GM18868 (cell line): Measurements from ENCODE around the gene SLC25A26.
"Not testable (repeated sequence)": the region's sequence is repeated elsewhere in the genome, so short reads cannot be mapped to it uniquely, and the experiment has no call there.

Experiments used
- ATAC-seq: cut with Tn5 transposase; IDR thresholded peaks from one replicate; pipeline ENCODE4 v1.9.1; 2021; ENCODE audit warnings: mild to moderate bottlenecking, moderate library complexity; ENCODE audit not compliant: unreplicated experiment

The SLC25A26 gene

GRCh38 chr3:66406163-66406562 is 185.4 kb downstream of the SLC25A26 start:
- no peak for ATAC-seq

DNA sequence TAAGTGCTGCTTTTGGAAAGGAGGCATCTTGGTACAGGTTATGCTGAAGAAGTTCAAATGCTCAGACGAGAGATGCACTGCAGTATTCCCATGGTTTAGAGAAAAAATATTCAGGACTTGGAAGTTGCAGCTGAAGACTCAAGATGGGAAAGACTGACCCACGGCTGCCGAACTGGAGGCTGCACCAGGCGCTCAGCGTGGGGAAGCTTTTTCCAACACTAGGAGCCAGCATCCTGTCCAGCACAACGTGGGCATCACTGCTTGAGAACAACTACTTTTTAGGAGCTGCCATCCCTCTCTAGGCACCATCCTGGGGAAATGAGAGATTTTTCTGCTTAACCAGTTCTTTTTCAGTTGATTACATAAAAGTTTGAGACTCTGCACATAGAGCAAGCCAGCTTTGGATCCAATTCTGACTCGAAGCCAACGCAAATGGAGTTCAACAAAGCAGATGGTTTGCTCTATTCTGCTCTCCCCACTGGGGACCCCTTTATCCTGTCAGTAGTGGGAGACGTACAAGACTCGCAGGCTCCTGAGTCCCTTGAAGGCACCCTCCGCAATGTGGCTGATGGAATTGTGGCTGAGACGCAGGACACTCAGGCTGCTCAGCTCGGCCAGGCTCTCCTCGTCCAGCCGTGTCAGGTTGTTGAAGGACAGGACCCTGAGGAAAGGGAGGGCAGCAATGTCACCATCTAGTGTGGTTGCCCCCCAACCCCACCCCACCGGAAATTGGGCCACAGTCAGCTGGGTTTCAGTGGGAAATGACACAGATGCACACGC is 186.2 kb downstream of the SLC25A26 start:
- ATAC-seq: no peak

DNA sequence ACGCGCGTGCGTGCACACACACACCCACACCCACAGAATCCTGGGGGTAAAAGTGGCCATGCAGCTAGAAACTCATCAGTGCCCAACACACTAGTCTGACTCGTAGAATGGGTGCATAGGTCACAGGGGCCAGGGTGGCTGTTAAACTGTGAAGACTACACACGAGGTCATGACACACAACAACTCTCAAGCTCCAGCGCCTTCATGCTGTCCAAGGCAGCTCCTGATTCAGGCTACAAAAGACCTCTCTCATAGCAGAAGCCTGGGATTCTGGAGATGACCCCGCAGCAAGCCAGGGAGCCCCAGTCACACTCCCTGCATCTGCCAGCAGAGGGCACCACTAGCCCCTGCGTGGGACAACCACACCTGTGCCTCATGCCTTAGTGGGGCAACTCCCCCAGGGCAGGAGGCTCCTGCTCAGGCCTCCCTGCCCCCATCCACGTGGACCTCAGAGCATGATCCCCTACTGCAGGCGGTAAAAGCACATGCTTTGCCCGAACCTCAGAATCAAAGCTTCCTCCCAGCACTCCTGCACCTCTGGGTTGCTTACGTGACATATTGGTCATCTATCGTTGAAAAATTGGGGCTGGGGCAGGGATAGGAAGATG is 186.9 kb downstream of the SLC25A26 start:
- peak; percentile 88 for ATAC-seq

GRCh38 chr3:66409771-66410754 is 189.3 kb downstream of the SLC25A26 start:
- ATAC-seq: no peak

DNA sequence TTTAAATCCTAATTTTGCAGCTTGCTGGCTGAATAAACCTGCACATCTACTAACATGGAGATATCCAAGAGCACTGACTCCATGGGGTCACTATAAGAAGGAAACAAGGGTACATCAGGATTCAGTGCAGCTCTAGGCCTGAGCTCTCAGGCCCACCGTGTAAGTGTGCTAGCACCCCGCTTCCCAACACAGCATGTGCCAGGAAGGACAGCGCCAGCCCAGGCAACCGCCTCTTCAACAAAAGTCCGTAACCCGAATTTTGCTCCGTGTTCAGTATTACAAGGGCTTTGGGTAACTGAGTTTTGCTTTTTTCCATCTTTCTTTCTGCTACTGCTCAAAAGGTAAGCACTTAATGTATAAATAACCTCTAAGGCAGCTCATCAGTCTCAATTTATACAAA is 190.2 kb downstream of the SLC25A26 start:
- ATAC-seq: no peak

DNA sequence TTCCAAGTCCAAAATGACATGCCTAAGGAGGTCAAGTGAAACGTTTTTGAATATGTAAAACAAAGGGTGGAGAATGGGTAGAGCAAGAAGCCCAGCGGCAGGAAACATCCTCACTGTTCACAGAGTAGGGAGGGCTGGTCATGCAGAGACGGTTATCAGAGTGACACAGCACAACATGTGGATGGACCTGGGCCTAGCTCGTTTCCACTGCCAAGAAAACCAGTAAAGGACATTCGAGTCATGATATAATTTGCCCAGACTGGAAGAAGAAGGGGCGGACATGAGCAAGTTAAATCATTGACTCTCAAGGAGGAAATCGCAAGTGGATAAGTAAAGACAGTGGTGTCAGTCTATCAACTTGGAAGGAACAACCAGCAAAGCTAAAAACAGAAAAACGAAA is 190.7 kb downstream of the SLC25A26 start:
- ATAC-seq: no peak

DNA sequence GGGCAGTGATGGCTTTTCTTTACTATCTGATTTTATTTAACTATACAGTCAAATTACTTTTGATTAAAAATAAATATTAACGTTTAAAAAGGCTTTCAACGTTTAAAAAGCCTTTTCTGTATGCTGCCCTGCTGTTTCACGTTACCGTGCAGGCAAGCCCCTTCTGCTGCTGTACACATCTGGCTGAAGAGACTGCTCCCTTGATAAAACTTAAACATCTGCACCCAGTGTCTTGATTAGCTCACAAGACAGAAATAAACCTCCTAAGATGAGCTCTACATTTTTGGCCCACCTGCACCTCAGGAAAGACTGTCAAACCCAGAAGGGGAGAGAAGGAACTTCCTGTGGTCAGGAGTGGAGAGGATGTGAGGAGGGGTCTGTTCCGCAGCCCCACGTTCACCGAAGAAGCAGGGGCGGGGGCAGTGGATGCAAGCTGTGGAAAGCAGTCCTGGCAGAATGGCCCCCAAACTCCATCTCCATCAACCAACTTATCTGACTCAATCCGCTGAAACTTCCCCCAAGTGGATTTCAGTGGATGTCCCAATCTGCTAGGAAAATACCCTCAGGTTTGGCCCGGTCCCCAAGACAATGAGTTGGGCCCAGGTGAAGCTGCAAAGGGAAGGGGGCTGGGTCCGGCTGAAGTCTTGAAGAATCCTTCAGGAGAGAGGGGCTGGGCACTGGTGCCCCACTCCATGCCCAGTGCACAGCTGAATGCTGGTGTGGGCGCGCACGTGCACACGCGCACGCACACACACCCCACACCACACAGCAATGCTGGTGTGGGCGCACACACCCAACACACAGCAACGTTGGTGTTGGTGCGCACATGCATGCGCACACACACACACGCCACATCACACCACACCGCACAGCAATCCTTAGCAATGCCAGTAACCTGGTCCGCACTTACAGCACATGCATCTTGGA is 191.4 kb downstream of the SLC25A26 start:
- ATAC-seq: no peak

DNA sequence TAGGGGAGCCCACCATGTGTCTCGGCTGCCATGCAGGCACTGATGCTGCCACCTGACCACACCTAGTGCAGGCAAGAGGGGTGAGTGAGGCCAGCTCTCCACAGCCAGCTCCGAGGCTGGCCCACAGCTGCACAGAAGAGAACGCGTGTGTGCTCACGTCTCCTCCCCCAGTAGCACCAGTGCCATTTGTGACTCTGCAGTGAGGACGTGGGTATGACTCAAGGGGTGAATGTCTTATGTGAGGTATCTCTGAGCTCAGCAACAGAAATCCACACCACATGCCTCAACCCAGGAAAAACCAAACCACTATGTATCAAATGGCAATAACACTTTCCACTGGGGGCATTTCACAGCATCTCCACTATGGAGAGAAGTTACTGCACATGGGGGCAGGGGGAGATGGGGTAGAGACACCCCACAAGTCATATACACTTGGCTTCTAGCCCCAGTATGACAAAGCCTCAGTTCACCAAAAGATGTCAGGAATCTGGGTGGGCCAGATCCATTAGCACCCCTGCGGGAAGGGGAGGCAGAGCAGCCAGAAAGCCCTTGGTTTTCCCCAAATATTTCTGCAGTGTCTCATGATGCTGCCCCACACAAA is 192.4 kb downstream of the SLC25A26 start:
- ATAC-seq: no peak

DNA sequence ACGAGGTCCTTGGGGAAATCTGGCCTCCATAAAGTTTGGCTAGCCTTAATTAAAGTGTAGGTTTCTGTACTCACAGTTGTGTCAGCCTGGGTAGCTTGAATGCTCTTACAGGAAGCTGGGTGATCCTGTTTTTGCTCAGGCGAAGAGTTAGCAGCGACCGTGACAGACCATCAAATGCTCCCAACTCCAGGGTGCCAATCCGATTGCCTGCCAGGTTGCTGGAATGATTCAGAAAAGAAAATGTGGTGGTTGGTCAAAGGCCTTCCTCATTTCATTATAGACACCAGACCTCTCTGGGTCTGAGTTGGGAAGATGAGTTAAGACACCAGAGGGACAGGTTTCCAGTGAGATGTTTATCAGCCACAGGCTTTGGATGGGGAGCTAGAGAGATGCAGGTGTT is 194.0 kb downstream of the SLC25A26 start:
- no peak for ATAC-seq

DNA sequence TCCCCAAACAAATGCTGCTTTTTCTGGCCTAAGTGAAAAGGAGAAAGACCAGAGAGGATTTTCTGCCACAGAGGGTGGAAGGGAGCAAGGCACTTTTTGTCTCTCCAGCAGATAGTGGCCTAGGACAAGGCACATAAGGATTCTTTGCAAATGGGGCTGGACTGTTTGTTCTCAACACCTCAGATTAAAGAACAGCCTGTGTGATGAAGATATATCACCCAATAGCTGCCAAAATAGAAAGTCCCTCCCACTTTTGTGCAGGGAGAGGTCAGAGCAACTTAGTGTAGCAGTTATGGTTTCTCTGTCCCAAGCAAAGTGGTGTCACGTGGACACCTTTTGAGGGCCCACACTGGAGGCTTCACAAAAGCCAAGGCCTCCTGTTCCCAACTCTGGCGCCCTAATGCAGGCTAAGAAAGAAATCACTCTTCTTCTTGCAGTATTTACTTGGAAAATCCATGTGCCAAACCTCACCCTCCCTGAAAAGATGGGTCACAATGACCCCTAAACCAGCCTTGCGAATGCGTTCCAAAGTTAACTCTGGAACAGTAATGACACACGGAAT is 195.1 kb downstream of the SLC25A26 start:
- ATAC-seq: no peak

DNA sequence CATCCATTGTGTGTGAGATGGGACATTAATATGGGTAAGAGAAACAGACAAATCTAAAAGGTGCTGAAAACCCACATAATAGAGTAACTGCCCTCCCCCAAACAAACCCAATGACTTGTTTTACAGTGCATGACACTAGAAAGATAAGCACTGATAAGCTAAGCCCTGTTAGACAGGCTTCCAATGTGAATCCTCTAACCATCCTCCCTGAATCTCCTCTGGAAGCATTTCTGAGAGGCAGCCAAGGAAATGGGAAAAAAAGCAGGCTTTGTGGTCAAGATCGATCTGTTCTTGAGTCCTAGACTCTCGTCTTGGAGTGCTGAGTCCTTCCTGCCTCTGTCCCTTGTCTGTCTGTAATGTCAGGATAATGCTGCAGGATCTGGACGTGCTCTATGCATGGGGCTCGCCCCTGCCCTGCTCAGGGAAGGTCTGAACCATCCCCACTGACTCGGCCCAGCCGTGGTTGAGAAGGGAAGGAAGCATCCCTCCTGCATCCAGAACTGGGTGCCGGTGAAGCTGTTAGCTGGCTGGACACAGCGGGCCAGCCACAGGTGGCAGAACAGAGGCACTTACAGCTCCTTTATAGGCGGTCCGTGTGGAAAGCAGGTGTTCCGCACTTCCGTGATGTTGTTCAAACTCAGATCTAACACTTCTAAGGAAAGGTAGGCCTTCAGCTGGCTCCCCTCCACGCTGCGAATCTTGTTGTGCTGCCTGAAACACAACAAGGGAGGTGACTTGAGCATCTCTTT is 195.9 kb downstream of the SLC25A26 start:
- no peak for ATAC-seq

DNA sequence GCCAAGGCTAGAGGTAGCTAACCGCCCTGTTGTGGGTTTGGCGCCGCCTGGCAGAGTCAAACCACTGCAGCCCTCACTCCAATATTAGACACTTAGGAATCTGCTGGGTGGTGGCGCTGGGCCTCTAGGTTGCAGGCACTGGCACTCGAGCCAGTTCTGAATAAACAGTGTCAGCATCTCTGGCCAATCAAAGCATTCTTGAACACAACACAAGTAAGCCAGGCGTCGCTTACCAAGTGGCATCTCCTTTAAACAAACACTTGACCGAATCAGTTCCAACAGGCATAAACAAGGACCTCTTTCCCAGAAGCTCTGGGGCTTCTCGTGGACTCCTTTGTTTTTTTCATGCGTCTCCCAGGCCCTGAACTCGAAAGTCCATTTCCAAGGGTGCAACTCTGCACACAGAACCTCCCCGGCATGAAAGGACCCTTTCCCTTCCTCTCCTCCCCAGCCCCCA is 197.7 kb downstream of the SLC25A26 start:
- ATAC-seq: no peak

DNA sequence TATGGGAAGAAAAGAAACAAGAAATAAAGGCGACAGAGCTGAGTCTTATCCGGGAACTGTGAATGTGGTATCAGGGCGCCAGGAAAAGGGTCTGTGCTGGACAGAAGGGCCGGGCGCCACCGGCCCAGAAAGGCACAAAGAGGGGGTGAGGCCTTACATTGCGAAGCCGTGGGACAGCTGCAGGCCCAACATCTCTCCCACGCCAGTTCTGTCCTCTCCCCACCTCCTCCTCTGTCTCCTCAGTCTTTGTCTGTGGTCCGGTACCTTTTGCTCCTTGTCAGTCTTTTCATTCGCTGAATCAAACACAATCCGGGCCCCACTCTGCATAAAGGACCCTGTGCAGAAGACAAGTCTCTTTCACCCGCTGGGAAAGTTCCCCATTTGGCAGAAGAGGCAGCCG is 198.2 kb downstream of the SLC25A26 start:
- no peak for ATAC-seq

GRCh38 chr3:66421144-66421543 is 200.3 kb downstream of the SLC25A26 start:
- not testable (repeated sequence) for ATAC-seq

GRCh38 chr3:66421893-66422292 is 201.1 kb downstream of the SLC25A26 start:
- not testable (repeated sequence) for ATAC-seq

DNA sequence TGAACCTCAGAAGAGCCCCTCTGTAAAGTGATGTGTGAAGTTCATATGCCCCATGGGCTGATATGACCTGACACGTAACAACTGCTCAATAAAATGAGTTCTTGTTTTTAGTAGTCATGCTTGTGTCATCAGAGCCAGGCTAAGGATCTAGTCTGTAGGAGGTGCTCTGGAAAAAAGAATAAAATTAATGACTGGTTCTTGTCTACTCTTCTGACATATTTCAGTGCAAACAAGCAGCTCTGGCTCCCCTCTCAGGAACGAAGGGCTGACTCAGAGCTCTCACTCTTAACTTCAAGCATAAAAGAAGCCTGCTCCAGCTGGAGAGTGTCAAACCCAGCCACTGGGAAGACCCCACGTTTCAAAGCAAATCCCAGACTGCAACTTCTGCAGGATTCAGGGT is 203.0 kb downstream of the SLC25A26 start:
- no peak for ATAC-seq

GRCh38 chr3:66425032-66425431 is 204.2 kb downstream of the SLC25A26 start:
- no peak for ATAC-seq

DNA sequence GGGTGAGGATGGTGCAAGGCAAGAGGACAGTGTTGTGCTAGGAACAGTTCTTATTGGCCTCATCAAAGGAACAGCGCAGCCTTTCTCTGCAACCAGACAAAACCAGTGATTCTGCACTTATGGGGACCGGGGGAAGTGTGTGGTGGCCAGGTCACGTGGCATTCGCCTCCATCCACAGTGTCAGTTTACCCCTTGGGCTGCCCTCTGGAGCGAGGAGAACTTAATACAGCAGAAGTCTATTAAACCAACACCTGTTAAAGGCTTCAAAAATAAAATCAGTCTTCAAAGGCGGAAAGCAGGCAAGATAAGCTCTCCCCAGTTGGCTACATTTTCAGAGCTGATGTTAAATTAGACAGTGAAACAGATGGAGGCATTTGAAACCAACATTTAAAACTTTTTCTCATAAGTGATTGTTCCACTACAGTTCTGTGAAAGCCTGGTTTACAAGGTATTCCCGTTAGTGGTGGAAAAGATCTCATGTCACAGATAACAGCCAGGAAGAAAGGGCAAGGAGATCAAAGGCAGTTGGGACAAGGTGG is 204.8 kb downstream of the SLC25A26 start:
- ATAC-seq: no peak

DNA sequence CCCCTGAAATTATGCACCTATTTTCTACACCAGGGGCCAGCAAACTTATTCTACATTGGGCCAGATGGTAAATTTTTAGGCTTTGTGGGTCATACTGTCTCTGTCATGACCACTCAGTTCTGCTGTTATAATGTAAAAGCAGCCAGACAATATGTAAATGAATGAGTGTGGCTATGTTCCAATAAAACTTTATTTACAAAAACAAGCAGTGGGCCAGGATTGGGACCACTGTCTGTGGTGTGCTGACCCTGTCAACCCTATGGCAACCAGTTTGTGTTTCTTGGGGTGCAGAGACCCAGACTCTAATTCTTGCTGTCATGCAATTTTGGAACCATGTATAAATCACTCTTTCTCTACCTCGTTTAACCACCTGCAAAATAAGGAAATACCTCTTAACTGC is 205.3 kb downstream of the SLC25A26 start:
- ATAC-seq: no peak
